ENCODE measurements around the gene TSC1. TPM values are rescaled to one million over a fixed set of nuclear protein-coding genes. Genes with fewer than 3 reads are reported as not detected.

TSC1 gene
- total and polyA plus RNA-seq, 2 experiments from 2014 or later = 23.7 to 48.0 TPM

- no peak for TF ChIP-seq POLR2AphosphoS5 (IDR thresholded peaks at IDR 0.05; ENCODE audit: low read depth)
- no peak for TF ChIP-seq EZH2phosphoT487 (IDR thresholded peaks at IDR 0.05; ENCODE audit: unreplicated experiment)
Observed at GRCh38 chr9:132955123-132955522, 10.7 kb upstream of the TSC1 start (continued).

- Histone ChIP-seq H2AFZ (no peak overlapping the region), H3K27ac (ENCODE audit: low read depth) (no peak overlapping the region), H3K27me3 (ENCODE audit: insufficient read depth) (no peaks in the 10 kb centered on the region), H3K36me3 (ENCODE audit: insufficient read depth) (no peaks in the 10 kb centered on the region), H3K4me2 (no peak overlapping the region), H4K20me1 (replicated peaks; ENCODE audit: insufficient read depth) (no peaks in the 10 kb centered on the region; the same call in 1 of the 2 replicates), H3K9me2 (ENCODE audit: insufficient read depth) (no peaks in the 10 kb centered on the region), H3K79me2 (replicated peaks; ENCODE audit: insufficient read depth) (no peaks in the 10 kb centered on the region), H3F3A (replicated peaks; ENCODE audit: low read depth) (no peaks in the 10 kb centered on the region), H3K4me3 (no peak overlapping the region), H3K4me1 (ENCODE audit: insufficient read depth) (peaks cover 7% of the 10 kb centered on the region; the same call in 1 of the 2 replicates)
- H3K9me3 Mint-ChIP-seq = no peaks in the 10 kb centered on the region; the same call in 2 of the 3 replicates
- peaks cover 12% of the 10 kb centered on the region for H3K27me3 Mint-ChIP-seq (ENCODE audit: insufficient read depth, low read depth, poor library complexity)
- peaks cover 23% of the 10 kb centered on the region for H3K4me1 Mint-ChIP-seq
- H3K27ac Mint-ChIP-seq = no peak overlapping the region
- H3K4me3 Mint-ChIP-seq = no peak overlapping the region
- no peaks in the 10 kb centered on the region for H3K36me3 Mint-ChIP-seq (ENCODE audit: low read depth)
- TF ChIP-seq REST (IDR thresholded peaks at IDR 0.05; ENCODE audit: unreplicated experiment) = no peak
- no peak for TF ChIP-seq EZH2 (IDR thresholded peaks at IDR 0.05; ENCODE audit: low read depth, unreplicated experiment)
- no peak for TF ChIP-seq NANOG (IDR thresholded peaks at IDR 0.05; ENCODE audit: borderline replicate concordance)
- TF ChIP-seq ZNF114 (CRISPR knock-in tag; IDR thresholded peaks at IDR 0.05) = no peak
- TF ChIP-seq CREB1 (CRISPR knock-in tag; IDR thresholded peaks at IDR 0.05; ENCODE audit: low read depth) = no peak
- no peak for TF ChIP-seq POLR2AphosphoS5 (IDR thresholded peaks at IDR 0.05; ENCODE audit: low read depth)
- no peak for TF ChIP-seq ZNF462 (CRISPR knock-in tag; IDR thresholded peaks at IDR 0.05)
- no peak for TF ChIP-seq EZH2phosphoT487 (IDR thresholded peaks at IDR 0.05; ENCODE audit: unreplicated experiment)
- no peak for TF ChIP-seq ZNF331 (CRISPR knock-in tag; IDR thresholded peaks at IDR 0.05; ENCODE audit: low read depth)
- TF ChIP-seq STAT1 (IDR thresholded peaks at IDR 0.05; ENCODE audit: unreplicated experiment) = no peak
- no peak for TF ChIP-seq ETS1 (IDR thresholded peaks at IDR 0.05)
- TF ChIP-seq CTCF (conservative IDR thresholded peaks at IDR 0.05; ENCODE audit: low read depth in 2 of 2) = no peak
- TF ChIP-seq JUNB (IDR thresholded peaks at IDR 0.05; ENCODE audit: unreplicated experiment) = no peak
- DNase-seq (ENCODE audit: low spot score) (no peak), ATAC-seq (no peak)
Observed at GRCh38 chr9:132949709-132950108, 5.3 kb upstream of the TSC1 start.

All from GM23338 (cell line).